ENCODE data around the gene RABGAP1L.
"Not testable (repeated sequence)": the region's sequence is repeated elsewhere in the genome, so short reads cannot be mapped to it uniquely, and the experiment has no call there.

The RABGAP1L gene

DNA sequence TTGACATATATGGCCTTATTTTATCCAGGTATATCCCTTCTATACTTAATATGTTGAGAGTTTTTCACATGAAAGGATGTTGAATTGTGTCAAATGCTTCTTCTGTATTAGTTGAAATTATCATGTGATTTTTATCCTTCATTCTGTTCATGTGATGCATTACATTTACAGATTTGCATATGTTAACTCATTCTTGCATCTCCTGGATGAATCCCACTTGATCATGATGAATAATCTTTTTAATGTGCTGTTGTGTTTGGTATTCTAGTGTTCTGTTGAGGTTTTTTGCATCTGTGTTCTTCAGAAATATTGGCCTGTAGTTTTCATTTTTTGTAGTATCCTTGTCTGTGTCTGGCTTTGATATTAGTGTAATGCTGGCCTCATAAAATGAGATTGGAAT lies 150.2 kb downstream of the RABGAP1L start:
- DNase-seq: no peak

DNA sequence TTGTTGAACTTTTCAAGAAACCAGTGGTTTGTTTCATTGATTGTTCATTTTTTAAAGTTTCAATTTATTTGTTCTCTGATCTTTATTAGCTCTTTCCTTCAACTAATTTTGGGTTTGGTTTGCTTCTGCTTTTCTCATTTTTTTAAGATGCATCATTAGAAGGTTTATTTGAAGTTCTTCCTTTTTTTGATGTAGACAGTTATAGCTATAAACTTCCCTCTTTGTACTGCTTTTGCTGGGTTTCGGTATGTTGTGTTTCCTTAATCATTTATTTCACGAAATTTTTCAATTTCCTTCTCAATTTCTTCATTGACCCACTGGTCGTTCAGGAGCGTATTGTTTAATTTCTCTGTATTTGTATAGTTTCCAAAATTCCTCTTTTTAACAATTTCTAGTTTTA lies 155.1 kb downstream of the RABGAP1L start:
- peak in 1 of 2 donors; percentile 25 for DNase-seq

DNA sequence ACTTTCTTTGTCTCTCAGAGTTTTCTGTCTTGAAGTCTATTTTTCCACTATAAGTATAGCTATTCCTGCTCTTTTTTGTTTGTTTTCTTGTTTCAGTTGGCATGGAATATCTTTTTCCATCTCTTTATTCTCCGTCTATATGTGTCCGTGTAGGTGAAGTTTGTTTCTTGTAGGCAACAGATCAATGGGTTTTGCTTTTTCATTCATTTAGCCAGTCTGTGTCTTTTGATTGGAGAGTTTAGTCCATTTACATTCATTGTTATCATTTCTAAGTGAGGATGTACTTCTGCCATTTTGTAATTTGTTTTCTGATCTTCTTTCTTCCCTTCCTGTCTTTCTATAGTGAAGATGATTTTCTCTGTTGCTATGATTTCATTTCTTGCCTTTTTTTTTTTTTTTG lies 155.9 kb downstream of the RABGAP1L start:
- no peak for DNase-seq

DNA sequence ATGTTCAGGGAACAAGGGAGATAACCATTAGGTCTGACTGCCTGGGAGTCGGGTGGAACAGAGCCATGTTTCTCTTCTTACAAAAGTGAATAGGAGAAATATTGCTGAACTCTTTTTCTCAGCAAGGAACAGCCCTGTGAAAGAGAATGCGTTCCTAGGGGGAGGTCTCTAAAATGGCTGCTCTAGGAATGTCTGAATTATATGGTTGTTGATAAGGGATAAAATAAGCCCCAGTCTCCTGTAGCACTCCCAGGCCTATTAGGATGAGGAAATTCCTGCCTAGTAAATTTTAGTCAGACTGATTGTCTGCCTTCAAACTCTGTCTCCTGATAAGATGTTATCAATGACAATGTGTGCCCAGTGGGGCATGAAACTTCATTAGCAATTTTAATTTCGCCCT lies 161.6 kb downstream of the RABGAP1L start:
- DNase-seq: not testable (repeated sequence)

DNA sequence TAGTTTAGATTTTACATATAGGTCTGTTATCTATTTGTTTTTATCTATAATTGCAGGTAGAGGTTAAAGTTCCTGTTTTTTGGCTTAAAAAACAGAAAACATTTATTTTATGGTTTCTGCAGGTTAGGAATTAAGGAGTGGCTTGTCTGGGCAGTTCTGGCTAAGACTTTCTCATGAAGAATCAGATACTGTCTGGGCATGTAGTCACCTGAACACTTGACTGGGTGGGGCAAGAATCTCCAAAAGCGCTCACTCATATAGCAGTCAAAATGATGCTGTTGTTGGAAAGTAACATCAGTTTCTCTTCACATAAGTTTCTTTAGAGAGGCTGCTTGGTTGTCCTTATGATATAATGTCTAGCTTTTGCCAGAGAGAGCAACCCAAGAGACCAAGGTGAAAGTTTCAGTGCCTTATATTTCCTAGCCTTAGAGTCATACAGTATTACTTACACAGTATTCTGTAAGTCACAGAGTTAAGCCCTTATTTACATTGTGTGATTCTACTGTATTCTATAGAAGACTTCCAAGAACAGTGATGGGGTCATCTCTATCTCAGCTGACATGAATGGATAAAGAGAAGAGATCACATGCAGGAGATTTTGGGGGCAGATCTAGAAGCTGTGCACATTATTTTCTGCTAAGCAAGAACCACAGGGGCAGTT lies 163.0 kb downstream of the RABGAP1L start:
- no peak for DNase-seq

DNA sequence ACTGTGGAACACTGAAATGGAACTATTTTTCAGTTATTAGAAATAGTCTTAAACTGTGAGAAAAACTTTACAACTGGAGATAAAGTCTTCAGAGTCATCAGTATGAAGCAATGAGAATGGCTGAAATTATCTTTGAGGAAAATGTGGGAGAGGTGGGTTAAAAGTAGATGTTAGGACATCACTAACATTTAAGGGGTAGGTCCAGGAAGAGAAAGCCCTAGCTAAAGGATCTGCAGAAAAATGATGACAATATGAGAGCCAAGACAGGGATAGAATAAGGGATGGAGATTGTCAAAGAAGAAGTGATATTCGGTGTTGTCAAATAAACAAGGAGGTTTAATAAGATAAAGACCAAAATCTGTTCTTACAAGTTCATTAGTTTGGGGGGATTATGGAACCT lies 165.2 kb downstream of the RABGAP1L start:
- no peak for DNase-seq

DNA sequence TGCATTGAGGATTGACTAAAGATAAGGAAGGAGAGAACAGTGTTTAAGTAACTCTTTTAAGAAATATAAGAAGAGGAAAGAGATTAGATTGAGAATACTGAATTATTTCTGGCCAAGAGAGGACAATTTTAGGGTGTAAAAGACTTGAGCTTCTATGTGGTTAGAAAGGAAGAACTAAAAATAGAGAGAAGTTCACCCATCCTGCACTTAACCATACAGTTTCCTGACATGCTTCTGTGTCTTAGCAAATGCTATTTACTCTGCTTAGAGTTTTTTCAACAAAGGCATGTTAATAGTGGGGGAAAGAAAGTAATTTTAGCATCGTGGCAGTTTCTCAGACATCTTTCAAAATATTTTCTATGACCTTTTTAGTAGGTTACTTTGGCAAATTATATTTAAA lies 165.6 kb downstream of the RABGAP1L start:
- no peak for DNase-seq

DNA sequence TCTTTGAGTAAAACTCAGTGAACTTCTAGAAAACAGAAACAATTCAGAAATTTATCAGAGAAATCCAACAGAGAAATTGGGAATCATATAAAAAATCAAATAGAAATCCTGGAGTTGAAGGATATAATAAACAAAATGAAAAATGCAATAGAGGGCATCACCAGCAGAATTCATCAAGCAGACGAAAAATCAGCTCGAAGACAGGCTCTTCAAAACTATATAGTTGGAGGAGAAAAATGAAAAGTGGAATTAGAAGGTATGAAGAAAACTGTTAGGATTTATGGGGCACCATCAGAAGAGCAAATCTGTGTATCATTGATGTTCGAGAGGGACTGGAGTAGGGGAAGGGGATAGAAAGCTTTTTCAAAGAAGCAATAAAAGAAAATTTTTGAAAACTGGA lies 167.0 kb downstream of the RABGAP1L start:
- DNase-seq: no peak

DNA sequence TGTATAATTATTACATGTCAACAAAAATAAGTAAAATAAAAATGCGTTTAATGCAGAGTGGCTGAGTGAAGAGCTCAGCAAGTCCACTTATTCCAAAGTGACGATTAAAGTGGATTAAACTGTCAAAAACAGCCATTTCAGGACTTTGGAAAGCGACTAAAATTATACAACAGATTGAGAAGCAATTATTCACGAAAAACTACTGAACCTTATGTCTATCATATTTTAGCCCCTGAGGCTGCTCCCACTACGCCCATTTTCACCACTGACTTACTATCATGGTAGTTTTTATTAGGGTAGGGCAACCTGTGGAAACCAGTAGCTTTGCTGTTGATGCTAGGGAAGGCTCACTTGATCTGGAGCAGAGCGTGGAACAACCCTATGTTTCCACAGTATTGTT lies 174.1 kb downstream of the RABGAP1L start:
- no peak for DNase-seq

DNA sequence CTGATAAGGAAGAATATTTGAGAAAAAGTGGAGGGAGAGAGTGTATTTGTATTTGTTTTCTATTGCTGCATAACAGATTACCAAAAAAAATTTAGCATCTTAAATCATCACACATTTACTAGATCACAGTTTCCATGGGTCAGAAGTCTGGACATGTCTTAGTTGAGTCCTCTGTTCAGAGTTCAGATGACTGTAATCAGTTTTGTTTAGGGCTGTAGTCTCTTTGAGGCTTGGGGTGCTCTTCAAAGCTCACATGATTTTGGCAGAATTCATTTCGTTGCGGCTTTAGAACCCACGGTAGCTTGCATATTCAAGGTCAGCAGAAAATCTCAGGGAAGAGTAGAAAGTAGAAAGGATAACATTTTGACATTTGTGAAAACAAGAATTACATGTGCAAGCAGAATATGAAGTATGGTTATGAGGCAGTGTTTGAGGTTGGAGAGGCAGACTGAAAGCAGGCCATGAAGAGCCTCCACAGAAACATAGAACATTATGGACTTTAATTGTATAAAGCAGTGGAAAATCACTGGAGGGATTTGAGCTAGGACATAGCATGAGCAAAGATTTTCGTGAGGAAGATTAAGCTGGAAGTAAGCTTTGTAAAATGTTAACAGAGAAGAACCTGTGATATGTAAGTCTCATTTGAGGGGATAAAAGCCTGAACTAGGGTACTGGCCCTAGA lies 177.8 kb downstream of the RABGAP1L start:
- DNase-seq: no peak

DNA sequence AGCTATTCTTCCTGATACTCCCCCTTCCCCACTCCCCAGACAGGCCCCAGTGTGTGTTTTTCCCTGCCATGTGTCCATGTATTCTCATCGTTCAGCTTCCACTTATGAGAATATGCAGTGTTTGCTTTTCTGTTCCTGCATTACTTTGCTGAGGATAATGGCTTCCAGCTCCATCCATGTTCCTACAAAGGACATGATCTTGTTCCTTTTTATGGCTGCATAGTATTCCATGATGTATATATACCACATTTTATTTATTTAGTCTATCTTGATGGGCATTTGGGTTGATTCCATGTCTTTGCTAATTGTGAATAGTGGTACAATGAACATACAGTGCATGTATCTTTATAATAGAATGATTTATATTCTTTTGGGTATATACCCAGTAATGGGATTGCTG lies 181.1 kb downstream of the RABGAP1L start:
- DNase-seq: not testable (repeated sequence)

DNA sequence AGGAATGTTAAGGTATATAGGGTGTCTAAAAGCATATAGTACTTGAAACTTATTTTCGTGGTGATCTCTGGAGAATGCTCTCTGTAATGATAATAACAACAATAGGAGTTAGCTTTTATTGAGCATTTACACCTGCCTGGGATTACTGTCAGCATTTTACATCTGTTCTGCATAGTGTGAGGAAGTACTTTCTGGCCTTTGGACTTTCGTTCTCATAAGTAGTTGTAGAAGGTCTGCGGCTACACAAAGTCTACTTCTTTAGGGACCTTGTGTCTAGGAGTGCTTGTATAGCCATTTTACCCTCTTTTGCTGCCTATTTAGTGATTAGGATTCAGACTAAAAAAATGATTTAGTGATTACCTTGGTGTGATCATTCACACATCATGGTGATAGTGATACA lies 184.8 kb downstream of the RABGAP1L start:
- no peak for DNase-seq

DNA sequence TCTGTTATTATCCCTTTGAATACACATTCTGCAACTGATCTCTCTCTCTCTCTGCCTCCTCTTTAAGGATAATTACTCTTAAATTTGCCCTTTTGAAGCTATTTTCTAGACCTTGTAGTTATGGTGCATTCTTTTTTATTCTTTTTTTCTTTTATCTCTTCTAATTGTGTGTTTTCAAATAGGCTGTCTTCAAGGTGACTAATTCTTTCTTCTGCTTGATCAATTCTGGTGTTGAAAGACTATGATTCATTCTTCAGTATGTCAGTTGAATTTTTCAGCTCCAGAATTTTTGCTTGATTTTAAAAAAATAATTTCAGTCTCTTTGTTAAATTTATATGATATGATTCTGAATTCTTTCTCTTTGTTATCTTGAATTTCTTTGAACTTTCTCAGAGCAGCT lies 192.8 kb downstream of the RABGAP1L start:
- DNase-seq: no peak

DNA sequence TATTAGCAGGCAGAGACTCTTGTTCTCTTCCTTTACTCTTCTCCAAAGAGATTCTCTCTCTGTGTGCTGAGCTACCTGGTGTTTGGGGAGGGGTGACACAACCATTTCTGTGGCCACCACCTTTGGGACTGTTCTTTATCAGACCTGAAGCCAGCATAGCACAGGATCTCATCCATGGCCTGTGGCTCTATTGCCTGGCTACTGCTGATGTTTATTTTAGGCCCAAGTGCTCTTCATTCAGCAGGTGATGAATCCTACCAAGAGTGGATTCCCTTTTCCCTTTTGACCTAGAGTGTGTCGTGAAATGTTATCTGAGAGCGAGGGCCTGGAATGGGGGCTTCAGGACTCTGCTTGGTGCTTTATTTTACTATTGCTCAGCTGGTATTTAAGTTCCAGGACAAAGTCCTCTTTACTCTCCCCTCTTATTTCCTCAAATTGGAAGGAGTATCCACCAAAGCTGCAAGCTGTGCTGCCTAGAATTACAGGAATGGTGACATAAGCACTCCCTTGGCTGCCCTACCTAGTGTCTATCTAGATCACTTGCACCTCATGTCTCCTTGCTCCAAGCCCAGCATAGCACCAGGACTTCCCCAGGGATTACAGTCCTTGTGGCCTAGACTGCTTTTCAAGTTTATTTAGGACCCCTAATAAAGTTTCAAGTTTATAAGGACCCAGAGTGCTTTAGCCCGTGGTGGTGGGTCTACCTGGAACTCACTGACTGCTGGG lies 193.7 kb downstream of the RABGAP1L start:
- no peak for DNase-seq

DNA sequence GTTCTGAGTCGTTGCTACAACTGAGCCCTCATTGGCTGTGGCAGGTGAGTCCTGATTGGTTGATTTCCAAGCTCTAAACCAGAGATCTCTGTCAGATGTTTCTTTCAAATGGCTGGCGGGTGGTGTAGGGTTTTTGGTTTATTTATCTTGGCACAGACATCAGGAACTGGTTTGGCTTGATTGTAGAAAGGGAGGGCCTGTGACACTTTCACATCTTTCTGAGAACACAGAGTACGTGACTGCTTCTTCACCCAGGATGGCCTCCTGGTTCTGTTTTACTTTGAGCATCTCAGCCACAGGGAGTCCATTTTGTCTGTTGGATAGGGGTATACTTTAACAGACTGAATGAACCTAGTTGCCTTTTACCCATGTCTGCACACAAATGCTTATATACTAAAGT lies 199.0 kb downstream of the RABGAP1L start:
- no peak for DNase-seq

DNA sequence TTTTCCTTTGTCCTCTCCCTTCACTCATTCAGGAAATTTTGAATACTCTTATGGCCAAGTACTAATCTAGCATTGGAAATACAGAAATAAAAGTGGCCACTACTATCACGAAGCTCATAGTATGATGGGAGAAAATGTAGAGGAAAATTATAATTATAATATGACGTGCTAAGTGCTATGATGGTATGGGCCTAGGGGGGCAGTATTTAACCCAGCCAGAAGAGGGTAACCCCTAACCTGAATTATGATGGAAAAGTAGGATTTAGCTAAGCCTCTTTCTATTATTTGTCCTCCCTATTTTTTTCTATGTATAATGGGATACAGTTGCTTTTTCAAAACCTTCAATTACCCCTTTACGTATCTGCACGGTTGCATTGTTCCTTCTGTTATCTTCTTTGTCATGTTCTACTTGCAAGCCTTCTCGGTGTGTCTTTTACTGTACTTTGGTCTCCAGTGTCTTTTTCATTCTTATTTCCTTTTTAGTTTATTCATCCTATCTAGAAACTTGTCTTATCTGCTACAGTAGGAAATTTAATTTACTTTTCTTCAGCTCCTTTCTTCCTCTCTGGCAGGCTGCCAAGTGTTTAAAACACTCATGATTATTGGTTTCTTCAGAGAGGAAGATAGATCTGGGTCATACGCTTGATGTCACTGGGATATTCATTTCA lies 199.6 kb downstream of the RABGAP1L start:
- no peak for DNase-seq

DNA sequence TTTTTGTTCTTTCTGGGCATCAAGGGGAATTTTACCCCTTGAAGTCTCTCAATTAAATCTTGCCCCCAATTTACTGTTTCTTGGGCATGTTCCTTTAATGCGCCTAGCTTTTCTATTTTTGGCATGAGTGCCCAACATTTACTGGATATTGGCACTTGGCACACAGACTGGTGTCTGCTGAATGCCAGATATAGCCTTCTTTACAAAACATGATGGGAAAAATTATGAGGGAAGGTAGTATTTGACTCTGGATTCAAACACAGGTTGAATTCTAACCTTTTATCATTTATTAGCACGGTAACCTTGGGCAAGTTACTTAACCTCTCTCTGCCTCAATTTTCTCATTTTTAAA lies 200.1 kb downstream of the RABGAP1L start:
- DNase-seq: no peak

DNA sequence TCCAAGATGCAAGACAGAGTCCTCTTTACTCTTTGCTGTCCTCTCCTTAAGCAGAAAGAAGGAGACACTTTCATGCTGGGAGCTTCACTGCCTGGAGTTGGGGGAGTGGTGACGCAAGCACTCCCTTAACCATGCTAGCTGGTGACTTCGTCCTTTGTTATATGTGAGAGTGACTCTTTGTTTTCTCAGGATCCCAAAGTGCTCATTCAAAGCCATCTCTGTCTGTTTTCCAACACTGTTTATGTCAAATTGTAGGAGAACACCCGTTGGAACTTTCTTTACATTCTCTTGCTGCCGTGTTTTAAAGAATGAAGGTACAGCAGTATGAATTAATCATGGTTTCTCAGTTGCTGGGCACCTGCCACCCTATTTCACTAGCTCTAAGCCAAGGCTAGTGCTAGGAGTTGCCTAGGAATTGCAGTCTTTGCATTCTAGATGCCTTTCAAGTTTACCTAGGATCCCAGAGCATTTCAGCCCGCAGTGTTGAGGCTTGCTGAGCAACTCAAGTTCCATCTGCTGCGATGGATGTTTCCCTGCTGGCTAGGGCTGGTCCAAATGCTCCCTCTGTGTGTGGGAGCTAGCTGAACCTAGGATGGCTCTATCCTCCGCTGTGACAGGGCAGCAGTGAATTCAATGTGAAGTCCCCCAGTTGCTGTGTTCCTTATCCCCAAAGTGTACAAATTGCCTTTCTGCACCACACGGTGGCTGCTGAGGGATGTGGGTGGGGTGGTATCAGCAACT lies 205.8 kb downstream of the RABGAP1L start:
- no peak for DNase-seq

DNA sequence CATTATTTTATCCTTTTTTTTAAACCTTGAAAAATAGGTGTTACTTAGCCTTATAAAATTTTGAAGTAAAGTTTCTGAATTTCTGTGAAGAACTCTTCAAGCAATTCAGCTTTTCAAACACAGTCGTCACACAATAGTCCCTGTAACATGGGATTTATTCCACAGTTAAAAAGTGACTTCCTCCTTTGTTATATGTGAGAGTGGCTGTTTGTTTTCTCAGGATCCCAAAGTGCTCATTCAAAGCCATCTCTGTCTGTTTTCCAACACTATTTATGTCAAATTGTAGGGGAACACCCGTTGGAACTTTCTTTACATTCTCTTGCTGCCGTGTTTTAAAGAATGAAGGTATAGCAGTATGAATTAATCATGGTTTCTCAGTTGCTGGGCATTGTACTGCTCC lies 207.6 kb downstream of the RABGAP1L start:
- DNase-seq: no peak

DNA sequence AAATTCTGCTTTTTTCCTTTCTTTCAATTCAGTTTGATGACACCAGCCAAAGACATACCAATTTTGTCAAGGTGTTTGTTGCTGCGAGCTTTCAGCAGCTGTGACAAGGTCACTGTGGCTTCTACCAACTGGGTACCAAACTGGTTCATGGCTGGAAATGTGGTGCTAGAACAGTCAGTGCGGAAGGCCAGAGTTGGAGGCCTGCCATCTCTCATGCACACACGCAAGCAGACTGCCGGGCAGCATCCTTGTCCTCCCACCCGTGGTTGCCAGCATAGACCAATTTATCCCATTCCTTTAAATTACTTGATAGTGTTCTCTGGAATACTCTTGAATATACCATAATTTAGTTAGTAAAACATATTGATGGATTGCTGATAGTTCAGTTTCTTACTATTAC lies 208.6 kb downstream of the RABGAP1L start:
- no peak for DNase-seq

DNA sequence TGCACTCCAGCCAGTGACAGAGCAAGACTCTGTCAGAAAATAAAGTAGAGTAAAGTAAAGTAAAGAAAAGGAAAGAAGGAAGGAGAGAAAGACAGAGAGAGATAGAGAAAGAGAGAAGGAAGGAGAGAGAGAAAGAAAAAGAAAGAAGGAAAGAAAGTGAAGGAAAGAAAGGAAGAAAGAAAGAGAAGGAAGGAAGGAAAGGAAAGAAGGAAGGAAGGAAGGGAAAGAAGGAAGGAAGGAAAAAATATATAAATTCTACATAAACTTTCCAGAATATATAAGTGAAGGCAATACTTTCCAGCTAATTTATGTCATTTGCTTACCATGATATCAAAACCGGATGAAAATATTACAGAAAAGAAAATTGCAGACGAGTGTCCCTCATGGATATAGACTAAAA lies 216.7 kb downstream of the RABGAP1L start:
- DNase-seq: no peak

DNA sequence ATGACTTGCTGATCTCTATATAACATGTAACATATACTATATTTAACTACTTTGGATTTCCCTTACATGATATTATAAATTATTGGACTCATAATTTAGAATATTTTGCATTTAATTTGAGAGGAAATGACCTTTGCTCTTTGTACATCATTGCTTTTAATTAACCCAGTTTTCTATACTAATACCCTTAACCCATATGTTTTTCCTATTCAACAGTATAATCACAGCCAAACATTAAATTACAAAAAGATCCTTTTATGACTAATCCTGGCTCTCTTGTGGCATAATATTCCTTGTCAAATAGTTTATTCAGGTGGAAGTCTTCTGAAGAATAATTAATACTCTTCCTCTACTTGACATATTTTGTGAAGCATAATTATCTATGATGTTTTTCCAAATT lies 232.4 kb downstream of the RABGAP1L start:
- no peak for DNase-seq

DNA sequence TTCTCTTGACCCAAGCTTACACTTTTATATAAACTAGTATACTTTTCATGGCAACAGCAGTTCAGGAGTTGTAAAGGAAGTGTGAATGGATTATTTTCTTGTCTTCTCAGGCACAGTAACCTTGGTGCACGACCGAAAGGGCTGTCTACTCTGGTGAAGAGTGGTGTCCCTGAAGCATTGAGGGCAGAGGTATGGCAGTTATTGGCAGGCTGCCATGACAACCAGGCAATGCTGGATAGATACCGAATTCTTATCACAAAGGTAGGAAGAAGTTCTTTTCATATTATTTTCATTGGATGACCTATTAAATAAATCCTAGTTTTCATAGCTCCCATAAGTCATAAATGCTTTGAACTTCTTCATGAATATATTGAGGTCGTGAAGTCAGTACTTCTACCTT lies 234.6 kb downstream of the RABGAP1L start:
- DNase-seq: no peak

Data from inflammatory macrophage (primary cell).